Measurements from ENCODE around the gene CCR9. TPM values are rescaled to one million over a fixed set of nuclear protein-coding genes. Genes with fewer than 3 reads are reported as not detected.

The CCR9 gene
- total RNA-seq, 3 donors from 2014 or later, result not detected

DNA sequence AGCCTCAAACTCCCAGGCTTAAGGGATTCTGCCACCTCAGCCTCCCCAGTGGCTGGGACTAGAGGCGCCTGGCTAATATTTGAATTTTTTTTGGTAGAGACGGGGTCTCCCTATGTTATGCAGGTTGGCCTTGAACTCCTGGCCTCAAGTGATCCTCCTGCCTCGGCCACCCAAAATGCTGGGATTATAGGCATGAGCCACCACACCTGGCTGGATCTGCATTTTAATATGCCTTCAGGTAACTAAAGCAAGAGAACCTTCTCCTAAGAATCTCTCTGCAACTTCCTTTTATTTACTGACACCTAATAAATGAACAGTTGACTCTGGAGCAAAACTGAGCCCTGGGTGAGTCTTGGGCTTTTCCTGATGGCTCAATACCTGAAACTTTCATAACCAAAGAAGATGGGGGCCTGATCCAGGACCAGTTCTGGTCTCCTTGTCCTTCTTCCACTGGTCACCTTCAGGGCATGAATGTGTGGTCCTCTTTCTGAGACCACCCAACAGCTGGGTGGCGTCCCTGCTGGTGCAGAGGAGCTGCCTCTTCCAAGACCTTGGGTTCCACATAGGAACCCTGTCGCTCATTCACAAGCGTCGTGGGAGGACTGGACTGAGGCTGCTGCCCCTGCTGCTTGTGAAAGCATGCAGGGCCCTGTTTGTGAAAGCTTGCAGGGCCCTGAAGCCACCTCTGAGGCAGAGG lies 28.2 kb downstream of the CCR9 start:
- no peak for DNase-seq (ENCODE audit: low spot score in 2 of 2)
- no peaks in the 10 kb centered on the region for H3K9me3 ChIP-seq
- no peak overlapping the region for H3K4me3 ChIP-seq
- no peaks in the 10 kb centered on the region for H3K4me1 ChIP-seq
- intact Hi-C loops (cut with DNase I; ENCODE audit: low total_unique reads), result no loop called here
- TF ChIP-seq, protein P1, sequence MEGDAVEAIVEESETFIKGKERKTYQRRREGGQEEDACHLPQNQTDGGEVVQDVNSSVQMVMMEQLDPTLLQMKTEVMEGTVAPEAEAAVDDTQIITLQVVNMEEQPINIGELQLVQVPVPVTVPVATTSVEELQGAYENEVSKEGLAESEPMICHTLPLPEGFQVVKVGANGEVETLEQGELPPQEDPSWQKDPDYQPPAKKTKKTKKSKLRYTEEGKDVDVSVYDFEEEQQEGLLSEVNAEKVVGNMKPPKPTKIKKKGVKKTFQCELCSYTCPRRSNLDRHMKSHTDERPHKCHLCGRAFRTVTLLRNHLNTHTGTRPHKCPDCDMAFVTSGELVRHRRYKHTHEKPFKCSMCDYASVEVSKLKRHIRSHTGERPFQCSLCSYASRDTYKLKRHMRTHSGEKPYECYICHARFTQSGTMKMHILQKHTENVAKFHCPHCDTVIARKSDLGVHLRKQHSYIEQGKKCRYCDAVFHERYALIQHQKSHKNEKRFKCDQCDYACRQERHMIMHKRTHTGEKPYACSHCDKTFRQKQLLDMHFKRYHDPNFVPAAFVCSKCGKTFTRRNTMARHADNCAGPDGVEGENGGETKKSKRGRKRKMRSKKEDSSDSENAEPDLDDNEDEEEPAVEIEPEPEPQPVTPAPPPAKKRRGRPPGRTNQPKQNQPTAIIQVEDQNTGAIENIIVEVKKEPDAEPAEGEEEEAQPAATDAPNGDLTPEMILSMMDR (IDR thresholded peaks at IDR 0.05), result no peak
- TF ChIP-seq POLR2AphosphoS5 (IDR thresholded peaks at IDR 0.05), result no peak
- TF ChIP-seq POLR2A (IDR thresholded peaks at IDR 0.05), result no peak
- no peaks in the 10 kb centered on the region for H3K36me3 ChIP-seq
- no peaks in the 10 kb centered on the region for H3K27me3 ChIP-seq
- H3K27ac ChIP-seq, result no peak overlapping the region

DNA sequence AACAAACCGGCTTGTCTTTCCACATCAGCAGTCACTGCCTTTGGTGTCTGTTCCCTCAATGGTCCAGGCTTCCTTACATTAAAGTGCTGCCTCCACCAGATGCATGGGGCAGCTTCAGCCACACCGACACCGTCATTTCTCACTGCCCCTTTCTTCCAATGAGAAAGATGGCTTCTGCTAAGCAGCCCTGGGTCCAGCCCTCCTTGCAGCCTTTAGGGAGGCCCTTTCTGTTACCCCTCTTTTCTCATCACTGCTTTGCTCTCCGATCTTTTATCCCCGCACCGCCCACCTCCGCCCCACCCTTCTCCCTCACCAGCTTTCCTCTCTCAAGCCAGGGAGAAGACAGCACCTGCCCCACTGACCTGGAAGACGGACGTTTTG lies 28.7 kb downstream of the CCR9 start:
- no peaks in the 10 kb centered on the region for H3K4me1 ChIP-seq
- no peak overlapping the region for H3K4me3 ChIP-seq
- H3K27me3 ChIP-seq, result no peaks in the 10 kb centered on the region
- H3K9me3 ChIP-seq, result no peaks in the 10 kb centered on the region
- no peak for DNase-seq (ENCODE audit: low spot score in 2 of 2)
- no peak for TF ChIP-seq POLR2AphosphoS5 (IDR thresholded peaks at IDR 0.05)
- TF ChIP-seq, protein P1 (IDR thresholded peaks at IDR 0.05), result no peak
- H3K36me3 ChIP-seq, result no peaks in the 10 kb centered on the region
- intact Hi-C loops (cut with DNase I; ENCODE audit: low total_unique reads), result no loop called here
- H3K27ac ChIP-seq, result peak overlapping the region in 1 of 2 donors; percentile 52

DNA sequence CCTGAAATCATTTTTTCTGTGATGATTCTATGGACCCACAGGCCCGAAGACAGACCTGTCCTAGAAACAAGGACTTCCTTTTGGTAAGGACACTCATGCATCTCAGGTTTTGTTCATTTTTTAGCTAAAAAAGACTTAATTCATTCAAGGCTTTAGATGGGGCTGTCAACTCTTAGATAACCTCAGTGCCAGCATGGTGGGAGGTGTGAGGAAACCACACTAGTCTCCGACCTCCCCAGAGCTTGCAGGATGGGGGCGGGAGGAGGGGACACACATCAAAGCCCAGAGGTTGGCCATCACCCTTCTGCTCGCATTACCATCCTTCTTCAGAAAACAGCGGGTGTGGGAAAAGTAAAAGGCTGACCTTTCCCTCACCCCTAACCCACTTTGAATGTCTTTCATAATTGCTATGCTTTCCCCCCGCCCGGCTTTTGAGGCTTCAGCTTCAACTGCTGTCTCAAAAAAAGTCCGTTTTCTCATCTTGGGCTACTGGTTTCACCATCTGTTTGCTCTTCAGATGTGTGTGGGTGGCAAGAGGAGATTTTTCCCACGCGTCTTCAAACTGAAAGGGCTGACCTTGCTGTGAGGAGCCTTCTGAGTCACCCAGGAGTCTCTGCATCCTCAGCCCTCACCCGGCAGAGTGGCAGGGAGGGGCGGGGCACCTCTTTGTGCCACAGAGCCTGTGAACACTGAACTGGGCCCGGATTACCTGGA lies 29.3 kb downstream of the CCR9 start:
- intact Hi-C loops (cut with DNase I; ENCODE audit: low total_unique reads), result no loop called here
- no peak for TF ChIP-seq POLR2A (IDR thresholded peaks at IDR 0.05)
- TF ChIP-seq POLR2AphosphoS5 (IDR thresholded peaks at IDR 0.05), result no peak
- TF ChIP-seq, protein P1 (IDR thresholded peaks at IDR 0.05), result no peak
- DNase-seq (ENCODE audit: low spot score in 2 of 2), result no peak
- Histone ChIP-seq H3K27me3 (no peaks in the 10 kb centered on the region), H3K4me1 (no peaks in the 10 kb centered on the region), H3K9me3 (no peaks in the 10 kb centered on the region), H3K27ac (peak overlapping the region; percentile 17 to 52), H3K36me3 (no peaks in the 10 kb centered on the region), H3K4me3 (no peak overlapping the region)

DNA sequence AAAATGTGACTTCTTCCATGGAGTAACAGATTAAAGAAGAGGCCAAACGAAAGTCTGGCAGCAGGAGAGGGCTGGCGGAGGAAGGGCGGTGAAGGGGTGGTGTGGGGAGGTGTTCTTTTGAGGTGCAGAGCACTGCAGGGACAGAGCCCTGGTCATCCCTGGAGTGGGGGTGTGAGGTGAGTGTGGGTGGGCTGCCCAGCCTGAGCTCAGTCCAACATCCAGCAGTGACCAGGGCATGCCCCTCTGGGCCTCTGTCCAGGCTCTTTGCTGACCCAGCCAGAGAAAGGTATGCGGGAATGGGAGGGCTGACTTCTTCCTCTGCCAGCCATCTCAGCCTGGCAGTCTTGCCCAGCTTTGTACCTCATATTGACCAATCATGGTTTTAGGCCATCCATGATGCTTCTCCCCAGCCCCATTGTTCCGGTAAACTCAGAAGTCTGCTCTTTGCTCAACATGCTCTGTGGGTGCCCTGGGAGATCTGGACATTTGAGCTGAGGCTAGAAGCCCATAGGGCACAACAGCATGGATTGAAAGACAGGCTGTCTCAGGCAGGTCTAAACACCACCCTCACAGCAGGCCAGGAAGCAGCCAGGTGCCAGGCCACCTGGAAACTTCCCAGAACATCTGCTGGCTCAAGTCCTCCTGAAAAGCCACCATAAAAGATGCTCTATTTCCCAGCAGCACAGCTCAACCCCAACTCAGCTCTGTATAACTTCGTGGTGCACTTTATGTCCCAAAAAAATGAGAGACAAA lies 31.0 kb downstream of the CCR9 start:
- Histone ChIP-seq H3K9me3 (no peaks in the 10 kb centered on the region), H3K4me3 (no peak overlapping the region), H3K36me3 (peaks cover 8% of the 10 kb centered on the region), H3K4me1 (no peaks in the 10 kb centered on the region), H3K27ac (peak overlapping the region; percentile 21 to 52), H3K27me3 (no peaks in the 10 kb centered on the region)
- TF ChIP-seq, protein P1 (IDR thresholded peaks at IDR 0.05), result no peak
- no peak for TF ChIP-seq POLR2A (IDR thresholded peaks at IDR 0.05)
- TF ChIP-seq POLR2AphosphoS5 (IDR thresholded peaks at IDR 0.05), result no peak
- intact Hi-C loops (cut with DNase I; ENCODE audit: low total_unique reads), result no loop called here
- DNase-seq (ENCODE audit: low spot score in 2 of 2), result peak in 1 of 2 donors; percentile 46

Data from breast epithelium (tissue), 4 donors.